ENCODE results near the gene ITGB3BP. TPM values are rescaled to one million over a fixed set of nuclear protein-coding genes. Genes with fewer than 3 reads are reported as not detected.
"Not testable (repeated sequence)": the region's sequence is repeated elsewhere in the genome, so short reads cannot be mapped to it uniquely, and the experiment has no call there.

The ITGB3BP gene
- total RNA-seq, 1 experiment from 2014 or later = 55.1 TPM

DNA sequence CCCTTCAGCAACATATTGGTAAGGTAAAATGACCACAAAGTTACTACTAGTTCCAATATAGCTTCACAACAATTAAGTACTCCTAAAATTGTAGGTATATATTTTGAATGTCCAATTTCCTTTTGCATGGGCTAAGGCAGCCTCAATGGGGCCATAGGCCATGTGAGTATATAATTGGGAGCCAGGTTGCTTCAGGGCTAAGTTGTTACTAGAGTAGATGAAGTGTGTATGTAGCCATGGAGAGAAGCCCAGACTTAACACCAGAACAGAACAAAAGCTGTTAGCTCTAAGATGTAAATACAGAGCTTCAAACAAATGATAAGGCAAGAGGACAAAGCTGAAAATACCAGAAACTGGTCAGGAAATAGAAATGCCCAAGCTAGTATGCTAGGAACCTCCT is 16.2 kb downstream of the ITGB3BP start:
- no peak for DNase-seq (ENCODE audit: low spot score)

GRCh38 chr1:63501256-63501655 is 21.8 kb downstream of the ITGB3BP start:
- no peak for DNase-seq (ENCODE audit: low spot score)

DNA sequence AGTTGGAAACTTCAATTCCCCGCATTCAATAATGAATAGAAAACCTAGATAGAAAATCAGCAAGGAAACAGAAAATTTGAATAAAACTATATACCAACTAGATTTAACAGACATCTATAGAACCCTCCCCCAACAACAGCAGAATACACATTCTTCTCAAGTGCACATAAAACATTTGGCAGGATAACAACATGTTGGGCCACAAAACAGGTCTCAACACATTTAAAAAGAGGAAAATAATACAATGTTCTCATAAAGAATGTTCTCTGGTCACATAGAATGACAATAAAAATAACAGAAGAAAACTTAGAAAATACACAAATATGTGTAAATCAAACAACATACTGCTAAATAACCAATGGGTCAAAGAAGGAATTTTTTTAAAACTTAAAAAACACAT is 24.9 kb downstream of the ITGB3BP start:
- DNase-seq (ENCODE audit: low spot score) = no peak

- DNase-seq (ENCODE audit: low spot score) = no peak
These were observed 25.4 kb downstream of the ITGB3BP start for GRCh38 chr1:63497577-63497976.

DNA sequence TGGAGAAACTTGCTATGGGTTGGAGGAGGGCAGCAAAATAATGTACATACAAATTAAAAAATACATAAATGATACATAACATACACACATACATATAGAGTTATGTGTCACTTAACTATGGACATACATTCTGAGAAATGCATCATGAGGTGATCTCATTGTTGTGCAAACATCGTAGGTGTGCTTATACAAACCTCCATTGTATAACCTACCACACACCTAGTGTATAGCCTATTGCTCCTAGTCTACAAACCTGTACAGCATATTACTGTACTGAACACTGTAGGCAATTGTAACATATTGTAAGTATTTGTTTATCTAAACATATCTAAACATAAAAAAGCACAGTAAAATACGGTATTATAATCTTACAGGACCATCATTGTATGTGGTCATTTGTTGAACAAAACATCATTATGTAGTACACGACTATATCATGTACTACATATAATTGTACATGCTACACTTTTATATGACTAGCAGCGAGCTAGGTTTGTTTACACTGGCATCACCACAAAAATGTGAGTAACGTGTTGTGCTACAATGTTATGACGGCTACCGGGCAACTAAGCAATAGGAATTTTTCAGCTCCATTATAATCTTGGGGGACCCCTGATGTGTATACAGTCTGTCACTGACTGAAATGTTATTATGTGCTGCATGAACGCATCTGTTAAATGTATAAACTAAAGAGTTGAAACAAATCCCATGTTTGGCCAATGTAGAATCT is 35.5 kb downstream of the ITGB3BP start:
- no peak for DNase-seq (ENCODE audit: low spot score)

GRCh38 chr1:63486629-63487028 is 36.4 kb downstream of the ITGB3BP start:
- DNase-seq (ENCODE audit: low spot score) = no peak

- DNase-seq (ENCODE audit: low spot score) = no peak
These were observed 43.0 kb downstream of the ITGB3BP start for GRCh38 chr1:63480057-63480456.

GRCh38 chr1:63475761-63476160 is 47.3 kb downstream of the ITGB3BP start:
- DNase-seq (ENCODE audit: low spot score) = peak; percentile 3

GRCh38 chr1:63468683-63469082 is 54.3 kb downstream of the ITGB3BP start:
- DNase-seq (ENCODE audit: low spot score) = not testable (repeated sequence)

GRCh38 chr1:63466759-63467158 is 56.3 kb downstream of the ITGB3BP start:
- DNase-seq (ENCODE audit: low spot score) = no peak

GRCh38 chr1:63466181-63466580 is 56.8 kb downstream of the ITGB3BP start:
- DNase-seq (ENCODE audit: low spot score) = no peak

DNA sequence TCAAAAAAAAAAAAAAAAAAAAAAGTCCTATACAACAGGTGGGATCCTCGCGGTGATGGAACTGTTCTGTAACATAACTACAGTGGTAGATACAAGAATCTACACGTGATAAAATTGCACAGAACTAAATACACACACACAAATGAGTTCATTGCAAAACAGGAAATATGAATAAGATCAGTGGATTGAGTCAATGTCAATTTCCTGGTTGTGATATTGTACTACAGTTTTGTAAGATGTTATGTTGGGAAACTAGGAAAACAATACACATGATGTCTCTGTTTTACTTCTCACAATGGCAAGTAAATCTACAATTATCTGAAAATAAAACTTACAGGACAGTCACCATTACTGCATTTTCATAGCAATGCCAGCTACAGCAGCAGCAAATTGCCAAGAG is 59.8 kb downstream of the ITGB3BP start:
- no peak for DNase-seq (ENCODE audit: low spot score)

GRCh38 chr1:63461661-63462230 is 61.3 kb downstream of the ITGB3BP start:
- DNase-seq (ENCODE audit: low spot score) = no peak

- no peak for DNase-seq (ENCODE audit: low spot score)
These were observed 64.3 kb downstream of the ITGB3BP start for GRCh38 chr1:63458750-63459149.

- no peak for DNase-seq (ENCODE audit: low spot score)
These were observed 68.8 kb downstream of the ITGB3BP start for GRCh38 chr1:63454269-63454668.

DNA sequence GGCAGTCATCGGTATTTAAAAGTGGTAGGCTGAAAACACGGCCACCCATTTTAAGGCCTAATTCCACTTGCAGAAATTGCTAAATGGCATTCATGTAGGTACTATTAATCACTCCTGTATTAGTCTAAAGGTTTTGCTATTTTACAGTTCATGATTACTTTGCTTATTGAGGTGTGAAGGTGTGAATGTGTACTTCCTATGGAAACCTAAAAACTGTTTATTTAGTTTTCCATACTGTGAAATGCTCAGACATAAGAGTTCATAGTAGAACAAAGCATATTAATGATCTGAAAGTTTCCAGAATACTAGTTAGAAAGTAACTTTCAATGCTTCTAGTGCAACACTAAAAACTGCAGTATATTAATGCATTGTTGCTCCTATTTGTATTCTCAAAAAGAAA is 69.8 kb downstream of the ITGB3BP start:
- DNase-seq (ENCODE audit: low spot score) = no peak

- DNase-seq (ENCODE audit: low spot score) = no peak
These were observed 72.6 kb downstream of the ITGB3BP start for GRCh38 chr1:63450416-63450815.

DNA sequence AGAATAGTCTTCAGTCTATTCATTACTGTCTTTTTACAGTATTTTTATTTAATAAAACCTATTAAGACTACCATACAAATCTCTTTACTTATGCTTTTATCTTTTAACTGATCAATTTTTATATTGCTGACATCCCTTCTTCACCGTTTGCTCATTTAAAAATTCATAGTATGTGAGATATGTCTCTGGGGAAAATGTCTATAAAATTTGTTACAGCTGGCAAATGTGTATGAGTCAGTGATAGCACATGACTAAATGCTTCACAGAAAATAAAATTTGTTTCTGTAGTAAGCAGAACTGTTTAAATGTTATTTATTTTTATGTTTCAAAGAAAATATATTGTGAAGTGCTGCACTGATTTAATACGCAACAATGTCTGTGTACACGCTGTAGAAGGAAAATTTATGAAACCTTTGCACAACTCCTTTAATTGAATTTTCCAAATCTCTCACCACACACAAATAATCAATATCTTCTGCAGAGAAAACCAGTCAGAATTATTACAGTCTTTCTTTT is 74.2 kb downstream of the ITGB3BP start:
- DNase-seq (ENCODE audit: low spot score) = no peak

DNA sequence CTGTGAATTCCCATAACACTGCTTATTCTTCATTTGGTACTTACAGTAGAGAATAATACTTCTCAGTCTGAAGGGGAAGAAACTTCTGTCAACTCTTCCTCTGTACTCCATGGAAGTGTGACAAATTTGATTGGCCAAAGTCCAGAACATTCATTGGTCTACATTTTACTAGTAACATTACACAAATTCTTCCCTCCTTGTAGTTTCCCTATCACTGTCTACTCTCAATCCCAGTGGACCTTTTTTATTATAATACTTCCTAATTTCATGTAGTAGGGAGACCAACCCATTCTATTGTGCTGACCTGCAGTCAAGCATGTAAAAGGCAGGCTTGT is 80.9 kb downstream of the ITGB3BP start:
- DNase-seq (ENCODE audit: low spot score) = no peak

DNA sequence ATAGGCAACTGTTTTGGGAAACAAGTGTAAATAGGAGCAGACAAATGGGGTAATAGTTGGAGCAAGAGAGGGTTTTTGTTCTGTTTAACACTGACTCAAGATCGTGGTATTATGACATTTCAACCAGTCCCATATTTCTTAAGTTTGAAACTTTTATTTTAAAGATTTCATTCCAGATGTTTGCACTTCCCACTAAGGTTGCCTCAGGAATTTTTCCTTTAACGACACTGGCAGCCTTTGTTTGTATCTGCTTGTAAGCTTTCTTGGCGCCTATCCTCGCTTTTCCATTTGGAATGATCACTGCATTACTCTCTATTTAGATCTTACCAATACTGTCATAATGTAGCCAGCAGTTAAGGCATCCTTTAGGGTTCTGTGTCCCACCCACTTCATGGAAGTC is 87.9 kb downstream of the ITGB3BP start:
- no peak for DNase-seq (ENCODE audit: low spot score)

DNA sequence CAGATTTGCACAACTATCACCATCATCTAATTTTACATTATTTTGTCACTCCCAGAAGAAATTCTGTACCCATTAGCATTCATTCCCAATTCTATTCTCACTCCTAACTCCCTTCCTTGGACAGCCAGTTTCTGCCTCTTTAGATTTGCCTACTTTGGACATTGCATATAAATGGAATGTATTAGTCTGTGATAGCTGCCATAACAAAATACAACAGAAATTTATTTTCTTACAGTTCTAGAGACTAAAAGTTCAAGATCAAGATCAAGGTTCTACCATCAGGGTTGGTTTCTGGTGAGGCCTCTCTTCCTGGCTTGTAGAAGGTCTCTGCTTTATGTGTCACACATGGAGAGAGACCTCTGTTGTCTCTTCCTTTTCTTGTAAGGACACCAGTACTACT is 93.7 kb downstream of the ITGB3BP start:
- no peak for DNase-seq (ENCODE audit: low spot score)

- DNase-seq (ENCODE audit: low spot score) = no peak
These were observed 94.2 kb downstream of the ITGB3BP start for GRCh38 chr1:63428815-63429214.

- no peak for DNase-seq (ENCODE audit: low spot score)
These were observed 99.4 kb downstream of the ITGB3BP start for GRCh38 chr1:63423649-63424048.

GRCh38 chr1:63420746-63421145 is 102.3 kb downstream of the ITGB3BP start:
- not testable (repeated sequence) for DNase-seq (ENCODE audit: low spot score)

Data from A172 (cell line).